ENCODE data around the gene SUSD1.

Gene SUSD1

DNA sequence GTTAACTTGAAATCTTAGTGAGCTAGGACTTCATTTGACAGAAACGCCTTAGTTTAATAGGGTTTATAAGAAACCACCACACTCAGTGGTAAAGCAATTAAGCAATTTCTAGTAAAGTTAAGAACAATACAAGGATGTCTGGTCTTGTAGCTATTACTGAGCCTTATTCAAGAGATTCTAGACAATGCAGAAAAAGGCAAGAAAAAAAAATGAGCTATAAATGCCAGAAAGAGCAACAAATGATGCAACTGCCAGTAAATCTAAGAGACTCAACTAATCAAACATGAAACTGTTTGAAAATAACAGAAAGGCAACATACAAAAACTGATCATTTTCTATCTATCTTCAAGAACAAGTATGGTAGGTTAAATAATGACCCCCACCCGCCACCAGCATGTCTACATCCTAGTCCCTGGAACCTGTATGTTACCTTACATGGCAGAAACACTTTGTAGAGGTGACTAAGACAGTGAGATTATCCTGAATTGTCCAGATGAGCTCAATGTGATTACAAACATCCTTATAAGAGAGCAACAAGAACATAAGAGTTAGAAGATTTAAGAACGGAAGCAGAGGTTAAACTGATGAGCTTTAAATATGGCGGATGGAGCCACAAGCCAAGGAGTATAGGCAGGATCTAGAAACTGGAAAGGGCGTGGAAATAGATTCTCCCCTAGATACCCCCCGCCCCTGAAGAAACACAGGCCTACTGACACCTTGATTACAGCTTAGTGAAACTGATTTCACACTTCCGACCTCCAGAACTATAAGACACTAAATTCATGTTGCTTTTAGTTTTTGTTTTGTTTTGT, 93.0 kb downstream of the SUSD1 start:
- TF ChIP-seq CSDC2 (CRISPR knock-in tag; IDR thresholded peaks at IDR 0.05) (no peak), ZC3H10 (CRISPR knock-in tag; IDR thresholded peaks at IDR 0.05) (no peak), SNAI2 (CRISPR knock-in tag; IDR thresholded peaks at IDR 0.05) (no peak), BACH2 (CRISPR knock-in tag; IDR thresholded peaks at IDR 0.05; ENCODE audit: borderline replicate concordance) (no peak), ZNF70 (CRISPR knock-in tag; IDR thresholded peaks at IDR 0.05) (no peak), ISL1 (CRISPR knock-in tag; IDR thresholded peaks at IDR 0.05) (no peak), TCF4 (CRISPR knock-in tag; IDR thresholded peaks at IDR 0.05; ENCODE audit: borderline replicate concordance) (no peak), ZFP30 (CRISPR knock-in tag; IDR thresholded peaks at IDR 0.05) (no peak), ZNF8 (CRISPR knock-in tag; IDR thresholded peaks at IDR 0.05) (no peak), RARB (CRISPR knock-in tag; IDR thresholded peaks at IDR 0.05) (no peak), GLIS3 (CRISPR knock-in tag; IDR thresholded peaks at IDR 0.05) (no peak), ESRRG (CRISPR knock-in tag; IDR thresholded peaks at IDR 0.05) (no peak), ZFP3 (CRISPR knock-in tag; IDR thresholded peaks at IDR 0.05) (no peak)
- TF ChIP-seq, protein P1, sequence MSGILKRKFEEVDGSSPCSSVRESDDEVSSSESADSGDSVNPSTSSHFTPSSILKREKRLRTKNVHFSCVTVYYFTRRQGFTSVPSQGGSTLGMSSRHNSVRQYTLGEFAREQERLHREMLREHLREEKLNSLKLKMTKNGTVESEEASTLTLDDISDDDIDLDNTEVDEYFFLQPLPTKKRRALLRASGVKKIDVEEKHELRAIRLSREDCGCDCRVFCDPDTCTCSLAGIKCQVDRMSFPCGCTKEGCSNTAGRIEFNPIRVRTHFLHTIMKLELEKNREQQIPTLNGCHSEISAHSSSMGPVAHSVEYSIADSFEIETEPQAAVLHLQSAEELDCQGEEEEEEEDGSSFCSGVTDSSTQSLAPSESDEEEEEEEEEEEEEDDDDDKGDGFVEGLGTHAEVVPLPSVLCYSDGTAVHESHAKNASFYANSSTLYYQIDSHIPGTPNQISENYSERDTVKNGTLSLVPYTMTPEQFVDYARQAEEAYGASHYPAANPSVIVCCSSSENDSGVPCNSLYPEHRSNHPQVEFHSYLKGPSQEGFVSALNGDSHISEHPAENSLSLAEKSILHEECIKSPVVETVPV (CRISPR knock-in tag; IDR thresholded peaks at IDR 0.05): no peak
- TF ChIP-seq, protein P2, sequence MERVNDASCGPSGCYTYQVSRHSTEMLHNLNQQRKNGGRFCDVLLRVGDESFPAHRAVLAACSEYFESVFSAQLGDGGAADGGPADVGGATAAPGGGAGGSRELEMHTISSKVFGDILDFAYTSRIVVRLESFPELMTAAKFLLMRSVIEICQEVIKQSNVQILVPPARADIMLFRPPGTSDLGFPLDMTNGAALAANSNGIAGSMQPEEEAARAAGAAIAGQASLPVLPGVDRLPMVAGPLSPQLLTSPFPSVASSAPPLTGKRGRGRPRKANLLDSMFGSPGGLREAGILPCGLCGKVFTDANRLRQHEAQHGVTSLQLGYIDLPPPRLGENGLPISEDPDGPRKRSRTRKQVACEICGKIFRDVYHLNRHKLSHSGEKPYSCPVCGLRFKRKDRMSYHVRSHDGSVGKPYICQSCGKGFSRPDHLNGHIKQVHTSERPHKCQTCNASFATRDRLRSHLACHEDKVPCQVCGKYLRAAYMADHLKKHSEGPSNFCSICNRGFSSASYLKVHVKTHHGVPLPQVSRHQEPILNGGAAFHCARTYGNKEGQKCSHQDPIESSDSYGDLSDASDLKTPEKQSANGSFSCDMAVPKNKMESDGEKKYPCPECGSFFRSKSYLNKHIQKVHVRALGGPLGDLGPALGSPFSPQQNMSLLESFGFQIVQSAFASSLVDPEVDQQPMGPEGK (CRISPR knock-in tag; IDR thresholded peaks at IDR 0.05; ENCODE audit: borderline replicate concordance): no peak
- ATAC-seq: no peak

DNA sequence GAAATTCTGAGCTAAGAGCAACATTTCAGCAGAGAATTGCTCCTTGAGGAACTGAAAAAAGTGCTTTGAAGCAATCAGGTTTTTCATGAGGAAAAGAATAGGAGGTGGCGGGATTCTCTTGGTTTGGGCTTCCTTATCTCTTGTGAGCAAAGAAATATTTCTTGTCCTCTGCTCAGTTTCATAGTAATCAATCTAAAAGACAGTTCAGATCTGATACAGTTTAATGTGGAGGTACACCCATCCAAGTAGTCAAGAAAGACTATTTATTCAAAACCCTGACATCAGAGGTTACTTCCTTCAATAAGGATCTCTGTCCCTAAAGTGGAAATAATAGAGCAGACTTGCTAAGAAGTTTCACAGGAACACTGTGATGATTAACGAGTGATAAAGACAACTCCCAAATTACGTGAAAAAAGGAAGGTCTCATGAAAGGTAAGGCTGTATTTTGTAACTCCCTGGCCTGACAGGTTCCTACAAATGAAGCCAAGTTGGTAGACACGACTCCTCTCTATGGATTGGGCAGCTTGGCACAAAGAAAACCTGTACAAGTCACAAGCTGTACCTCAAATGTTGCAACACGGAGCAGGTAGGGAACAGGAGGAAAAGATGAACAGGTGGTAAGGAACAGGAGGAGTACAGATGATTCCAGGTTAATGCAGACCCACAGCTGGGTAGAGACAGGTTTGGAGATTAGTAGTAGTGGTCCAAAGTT, 94.1 kb downstream of the SUSD1 start:
- TF ChIP-seq TOX (CRISPR knock-in tag; IDR thresholded peaks at IDR 0.05; ENCODE audit: borderline replicate concordance) (no peak), OSR1 (CRISPR knock-in tag; IDR thresholded peaks at IDR 0.05) (no peak), ZC3H10 (CRISPR knock-in tag; IDR thresholded peaks at IDR 0.05) (no peak), ESRRG (CRISPR knock-in tag; IDR thresholded peaks at IDR 0.05) (no peak)
- no peak for ATAC-seq

DNA sequence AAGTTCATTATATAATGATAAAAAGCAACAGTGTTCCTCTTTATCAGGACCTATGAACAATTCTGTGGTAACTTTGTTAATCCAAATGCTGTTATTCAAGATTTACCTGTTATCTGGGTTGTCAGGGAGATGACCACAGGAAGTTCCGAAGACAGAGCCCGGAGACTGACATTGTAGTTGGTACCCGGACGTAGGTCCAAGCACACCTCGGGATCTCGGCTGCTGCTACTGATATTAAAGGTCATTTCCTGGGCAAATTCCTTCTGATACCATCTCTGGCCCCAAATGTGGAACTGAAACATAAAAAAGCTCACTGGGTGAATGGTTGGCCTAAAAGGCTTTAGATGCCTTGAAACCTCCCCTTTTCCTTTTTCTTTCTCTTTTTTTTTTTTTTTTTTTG, 96.7 kb downstream of the SUSD1 start:
- TF ChIP-seq, protein P3, sequence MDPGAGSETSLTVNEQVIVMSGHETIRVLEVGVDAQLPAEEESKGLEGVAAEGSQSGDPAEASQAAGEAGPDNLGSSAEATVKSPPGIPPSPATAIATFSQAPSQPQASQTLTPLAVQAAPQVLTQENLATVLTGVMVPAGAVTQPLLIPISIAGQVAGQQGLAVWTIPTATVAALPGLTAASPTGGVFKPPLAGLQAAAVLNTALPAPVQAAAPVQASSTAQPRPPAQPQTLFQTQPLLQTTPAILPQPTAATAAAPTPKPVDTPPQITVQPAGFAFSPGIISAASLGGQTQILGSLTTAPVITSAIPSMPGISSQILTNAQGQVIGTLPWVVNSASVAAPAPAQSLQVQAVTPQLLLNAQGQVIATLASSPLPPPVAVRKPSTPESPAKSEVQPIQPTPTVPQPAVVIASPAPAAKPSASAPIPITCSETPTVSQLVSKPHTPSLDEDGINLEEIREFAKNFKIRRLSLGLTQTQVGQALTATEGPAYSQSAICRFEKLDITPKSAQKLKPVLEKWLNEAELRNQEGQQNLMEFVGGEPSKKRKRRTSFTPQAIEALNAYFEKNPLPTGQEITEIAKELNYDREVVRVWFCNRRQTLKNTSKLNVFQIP (CRISPR knock-in tag; IDR thresholded peaks at IDR 0.05; ENCODE audit: borderline replicate concordance, low read depth): no peak
- TF ChIP-seq BACH2 (CRISPR knock-in tag; IDR thresholded peaks at IDR 0.05; ENCODE audit: borderline replicate concordance) (no peak), OSR1 (CRISPR knock-in tag; IDR thresholded peaks at IDR 0.05) (no peak), SNAI2 (CRISPR knock-in tag; IDR thresholded peaks at IDR 0.05) (no peak), CSDC2 (CRISPR knock-in tag; IDR thresholded peaks at IDR 0.05) (no peak), ZC3H10 (CRISPR knock-in tag; IDR thresholded peaks at IDR 0.05) (no peak)
- TF ChIP-seq, protein P4, sequence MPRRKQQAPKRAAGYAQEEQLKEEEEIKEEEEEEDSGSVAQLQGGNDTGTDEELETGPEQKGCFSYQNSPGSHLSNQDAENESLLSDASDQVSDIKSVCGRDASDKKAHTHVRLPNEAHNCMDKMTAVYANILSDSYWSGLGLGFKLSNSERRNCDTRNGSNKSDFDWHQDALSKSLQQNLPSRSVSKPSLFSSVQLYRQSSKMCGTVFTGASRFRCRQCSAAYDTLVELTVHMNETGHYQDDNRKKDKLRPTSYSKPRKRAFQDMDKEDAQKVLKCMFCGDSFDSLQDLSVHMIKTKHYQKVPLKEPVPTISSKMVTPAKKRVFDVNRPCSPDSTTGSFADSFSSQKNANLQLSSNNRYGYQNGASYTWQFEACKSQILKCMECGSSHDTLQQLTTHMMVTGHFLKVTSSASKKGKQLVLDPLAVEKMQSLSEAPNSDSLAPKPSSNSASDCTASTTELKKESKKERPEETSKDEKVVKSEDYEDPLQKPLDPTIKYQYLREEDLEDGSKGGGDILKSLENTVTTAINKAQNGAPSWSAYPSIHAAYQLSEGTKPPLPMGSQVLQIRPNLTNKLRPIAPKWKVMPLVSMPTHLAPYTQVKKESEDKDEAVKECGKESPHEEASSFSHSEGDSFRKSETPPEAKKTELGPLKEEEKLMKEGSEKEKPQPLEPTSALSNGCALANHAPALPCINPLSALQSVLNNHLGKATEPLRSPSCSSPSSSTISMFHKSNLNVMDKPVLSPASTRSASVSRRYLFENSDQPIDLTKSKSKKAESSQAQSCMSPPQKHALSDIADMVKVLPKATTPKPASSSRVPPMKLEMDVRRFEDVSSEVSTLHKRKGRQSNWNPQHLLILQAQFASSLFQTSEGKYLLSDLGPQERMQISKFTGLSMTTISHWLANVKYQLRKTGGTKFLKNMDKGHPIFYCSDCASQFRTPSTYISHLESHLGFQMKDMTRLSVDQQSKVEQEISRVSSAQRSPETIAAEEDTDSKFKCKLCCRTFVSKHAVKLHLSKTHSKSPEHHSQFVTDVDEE (CRISPR knock-in tag; IDR thresholded peaks at IDR 0.05): no peak
- ATAC-seq: no peak

DNA sequence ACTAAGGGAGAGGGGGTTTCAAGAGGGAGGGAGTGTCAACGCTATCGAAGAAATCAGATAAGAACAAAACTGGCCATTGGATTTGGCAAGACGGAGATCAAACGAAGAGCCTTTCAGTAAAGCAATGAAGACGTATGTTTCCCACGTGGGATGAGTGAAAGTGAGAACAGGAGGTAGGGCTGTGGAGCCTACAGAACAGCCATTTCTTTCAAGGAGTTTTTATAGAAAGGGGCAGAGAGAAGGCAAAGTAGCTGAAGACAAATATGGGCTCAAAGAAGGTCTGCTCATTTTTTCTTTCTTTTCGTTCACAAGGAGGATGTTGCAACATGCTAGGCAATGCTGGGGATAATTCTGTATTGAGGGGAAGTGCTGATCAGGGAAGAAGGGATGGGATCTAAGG, 98.3 kb downstream of the SUSD1 start:
- TF ChIP-seq ZNF565 (CRISPR knock-in tag; conservative IDR thresholded peaks at IDR 0.05; ENCODE audit: low read depth): no peak
- TF ChIP-seq TOX (CRISPR knock-in tag; IDR thresholded peaks at IDR 0.05; ENCODE audit: borderline replicate concordance): no peak
- no peak for TF ChIP-seq ZFP3 (CRISPR knock-in tag; IDR thresholded peaks at IDR 0.05)
- TF ChIP-seq, protein P5, sequence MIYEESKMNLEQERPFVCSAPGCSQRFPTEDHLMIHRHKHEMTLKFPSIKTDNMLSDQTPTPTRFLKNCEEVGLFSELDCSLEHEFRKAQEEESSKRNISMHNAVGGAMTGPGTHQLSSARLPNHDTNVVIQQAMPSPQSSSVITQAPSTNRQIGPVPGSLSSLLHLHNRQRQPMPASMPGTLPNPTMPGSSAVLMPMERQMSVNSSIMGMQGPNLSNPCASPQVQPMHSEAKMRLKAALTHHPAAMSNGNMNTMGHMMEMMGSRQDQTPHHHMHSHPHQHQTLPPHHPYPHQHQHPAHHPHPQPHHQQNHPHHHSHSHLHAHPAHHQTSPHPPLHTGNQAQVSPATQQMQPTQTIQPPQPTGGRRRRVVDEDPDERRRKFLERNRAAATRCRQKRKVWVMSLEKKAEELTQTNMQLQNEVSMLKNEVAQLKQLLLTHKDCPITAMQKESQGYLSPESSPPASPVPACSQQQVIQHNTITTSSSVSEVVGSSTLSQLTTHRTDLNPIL (CRISPR knock-in tag; IDR thresholded peaks at IDR 0.05; ENCODE audit: low read depth): no peak
- TF ChIP-seq, protein P3 (CRISPR knock-in tag; IDR thresholded peaks at IDR 0.05; ENCODE audit: borderline replicate concordance, low read depth): no peak
- ATAC-seq: no peak
